Cardiac septum (tissue), 1 donor: ENCODE results near the gene KCND3. TPM values are rescaled to one million over a fixed set of nuclear protein-coding genes. Genes with fewer than 3 reads are reported as not detected.
A peak's percentile ranks its signal among the peaks of the same experiment; 100 is the strongest.

Experiments used
- DNase-seq: peaks from one replicate; pipeline ENCODE4 v3.0.0-alpha.2; 2020; ENCODE audit warnings: low spot score
- intact Hi-C: fragments of 100-400 bp; cut with DNase I; formaldehyde crosslinking; loops from one replicate; pipeline ENCODE4 v1.14.0; 2022
- total RNA-seq: library from RNA; stranded (reverse); fragmentation: NEBNext Ultra II Directional; extraction: Animal tissue kit (Norgen Biotek cat#: 25700); gene quantifications from one replicate; pipeline ENCODE4 v1.2.1, GENCODE V29; 2021
- donor health status: DM: no; HTN: no; CAD: no.

The KCND3 gene
- total RNA-seq, 1 donor from 2014 or later = 14.2 TPM

- no peak for DNase-seq
- intact Hi-C loops = no loop called here
Observed at GRCh38 chr1:111873460-111874030, 115.9 kb downstream of the KCND3 start.

DNA sequence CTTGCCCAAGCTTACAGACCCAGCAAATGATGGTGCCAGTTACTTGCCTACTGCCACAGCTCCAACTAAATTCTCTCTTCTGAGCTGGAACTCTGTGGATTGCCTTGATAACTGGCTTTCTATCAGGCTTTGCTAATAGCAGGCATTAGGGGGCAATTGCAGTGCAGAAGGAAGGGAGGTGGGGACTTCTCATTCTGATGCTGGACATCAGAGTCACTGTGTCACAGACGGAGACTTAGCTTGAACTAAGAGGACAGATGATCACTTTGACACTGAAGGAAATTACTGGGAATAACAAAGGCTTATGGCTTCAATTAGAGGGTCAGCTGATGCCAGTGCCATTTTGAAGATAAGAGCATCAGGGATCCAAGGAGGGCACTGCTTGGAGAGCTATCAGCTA is 119.3 kb downstream of the KCND3 start:
- DNase-seq = no peak
- intact Hi-C loops = no loop called here

DNA sequence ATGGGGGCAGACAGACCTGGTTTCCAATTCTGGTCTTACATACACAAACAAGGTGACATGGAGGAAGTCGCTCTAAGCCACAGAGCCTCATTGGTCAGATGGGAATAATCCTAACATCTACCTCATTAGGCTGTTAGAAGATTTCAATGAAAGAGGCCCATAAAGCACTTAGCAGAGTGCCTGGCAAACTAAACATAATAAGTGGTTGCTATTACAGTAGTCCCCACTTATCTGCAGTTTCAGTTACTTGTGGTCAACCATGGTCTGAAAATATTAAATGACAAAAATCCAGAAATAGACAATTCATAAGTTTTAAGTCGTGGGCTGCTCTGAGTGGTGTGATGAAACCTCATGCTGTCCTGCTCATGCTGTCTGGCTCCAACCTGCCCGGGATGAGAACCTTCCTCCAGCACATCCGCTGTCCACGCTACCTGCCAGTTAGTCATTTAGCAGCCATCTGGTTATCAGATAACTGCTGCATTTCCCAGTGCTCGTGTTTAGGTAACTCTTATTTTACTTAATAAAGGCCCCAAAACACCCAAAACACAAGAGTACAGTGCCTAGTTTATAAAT is 121.5 kb downstream of the KCND3 start:
- no peak for DNase-seq
- intact Hi-C loops = no loop called here

DNA sequence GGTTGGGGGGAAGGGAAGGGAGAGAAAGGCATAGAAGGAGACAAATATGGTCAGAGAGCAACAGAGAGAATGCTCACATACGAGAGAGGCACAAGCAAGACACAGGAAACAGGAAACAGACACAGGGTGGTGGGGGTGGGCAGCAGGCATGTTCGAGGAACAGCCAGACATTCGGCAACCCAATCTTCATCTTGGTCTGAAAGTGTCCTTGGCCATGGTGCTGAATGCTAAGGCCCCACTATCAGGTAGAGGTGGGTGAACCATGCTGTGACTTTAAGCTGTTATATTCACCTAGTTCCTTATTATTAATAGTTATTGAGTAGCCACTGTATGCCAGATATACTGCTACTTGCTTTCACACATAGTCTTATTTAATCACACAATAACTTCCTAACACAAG is 124.6 kb downstream of the KCND3 start:
- intact Hi-C loops = no loop called here

DNA sequence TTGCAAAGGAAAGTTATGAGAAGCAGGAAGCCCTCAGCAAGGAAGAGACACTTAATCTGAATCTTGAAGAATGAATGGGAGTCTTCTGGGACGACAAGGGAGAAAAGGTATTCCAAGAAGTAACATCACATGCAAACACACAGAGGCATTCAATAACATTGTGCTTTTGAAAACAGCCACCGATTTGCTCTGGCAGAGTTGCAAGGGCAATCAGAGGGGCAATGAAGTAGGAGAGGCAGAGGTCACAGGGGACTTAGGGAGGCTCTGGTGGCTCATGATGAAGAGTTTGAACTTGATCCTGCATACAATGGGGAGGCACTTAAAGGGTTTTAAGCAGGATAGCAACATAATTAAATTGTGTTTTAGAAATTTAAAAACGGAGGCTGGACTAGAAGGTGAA is 126.1 kb downstream of the KCND3 start:
- intact Hi-C loops = no loop called here
- no peak for DNase-seq

More for the DNA sequence above, 124.6 kb downstream of the KCND3 start:
- no peak for DNase-seq

- intact Hi-C loops = no loop called here
- no peak for DNase-seq
Observed at GRCh38 chr1:111862599-111862998, 126.9 kb downstream of the KCND3 start.

DNA sequence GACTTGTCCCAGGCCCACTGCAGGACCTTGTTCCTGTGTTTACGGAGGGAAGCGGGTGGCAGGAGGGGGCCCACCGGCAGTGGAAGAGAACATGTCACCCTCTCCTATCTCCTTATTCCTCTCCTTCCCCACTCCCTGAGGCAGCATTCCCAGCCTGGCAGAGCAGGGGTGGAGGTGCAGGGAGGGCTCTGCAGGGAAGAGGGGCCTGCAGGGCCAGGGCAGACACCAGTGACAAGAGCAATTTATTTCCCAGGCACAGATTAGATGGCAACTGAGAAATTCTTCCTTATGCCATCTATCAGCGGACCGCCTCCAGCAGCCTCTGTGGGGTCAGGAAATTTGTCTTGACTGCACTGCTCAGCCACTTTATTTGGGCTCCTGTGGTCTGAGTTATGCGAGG is 127.9 kb downstream of the KCND3 start:
- intact Hi-C loops = no loop called here
- DNase-seq = no peak

- DNase-seq = no peak
Observed at GRCh38 chr1:111857194-111857651, 132.2 kb downstream of the KCND3 start.

DNA sequence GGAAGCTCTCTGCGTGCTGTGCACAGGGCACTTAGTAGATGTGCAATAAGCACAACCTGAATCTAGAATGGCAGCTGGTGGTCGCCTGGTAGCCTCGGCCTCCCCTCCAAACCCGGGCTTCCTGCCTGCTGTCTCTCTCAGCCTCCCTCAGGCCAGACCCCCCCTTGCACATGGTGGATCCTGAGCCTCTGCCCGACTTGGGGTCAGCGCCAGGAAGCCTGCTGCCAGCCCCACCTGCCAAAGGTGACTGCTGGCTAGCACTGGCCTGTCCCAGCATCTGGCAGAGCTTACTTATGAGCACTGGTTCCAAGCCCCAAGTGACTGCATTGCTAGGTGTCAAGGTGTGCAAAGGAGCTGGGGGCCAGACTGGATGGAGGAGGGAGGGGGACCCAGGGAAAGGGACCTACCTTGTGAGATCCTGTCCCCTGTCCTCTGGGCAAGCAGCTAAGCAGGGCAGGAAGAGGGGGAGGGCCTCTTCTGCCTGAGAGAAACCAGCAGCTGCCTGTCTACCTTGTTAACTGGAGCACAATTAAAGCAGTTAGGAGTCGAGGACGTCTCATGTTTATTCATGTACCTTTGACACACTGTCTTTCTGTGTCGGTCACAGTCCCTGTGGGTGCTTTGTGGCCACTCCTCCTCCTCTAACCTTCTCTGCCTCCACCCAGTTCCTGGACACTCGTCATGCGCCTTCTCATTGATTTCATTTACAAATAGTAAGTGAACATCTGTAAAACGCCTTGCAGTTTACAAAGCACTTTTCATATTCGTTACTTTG is 132.9 kb downstream of the KCND3 start:
- DNase-seq = no peak
- intact Hi-C loops = no loop called here

More at GRCh38 chr1:111857194-111857651, 132.2 kb downstream of the KCND3 start:
- intact Hi-C loops = no loop called here

GRCh38 chr1:111855260-111855659 is 134.2 kb downstream of the KCND3 start:
- no peak for DNase-seq
- intact Hi-C loops = no loop called here

GRCh38 chr1:111852261-111852721 is 137.2 kb downstream of the KCND3 start:
- no peak for DNase-seq
- intact Hi-C loops = no loop called here

- intact Hi-C loops = no loop called here
- no peak for DNase-seq
Observed at GRCh38 chr1:111851552-111851951, 137.9 kb downstream of the KCND3 start.

GRCh38 chr1:111850109-111850508 is 139.4 kb downstream of the KCND3 start:
- no peak for DNase-seq
- intact Hi-C loops = no loop called here

- intact Hi-C loops = no loop called here
- no peak for DNase-seq
Observed at GRCh38 chr1:111848852-111849545, 140.5 kb downstream of the KCND3 start.

GRCh38 chr1:111847466-111847865 is 142.0 kb downstream of the KCND3 start:
- intact Hi-C loops = no loop called here
- peak; percentile 65 for DNase-seq

- intact Hi-C loops = no loop called here
- peak; percentile 71 for DNase-seq
Observed at GRCh38 chr1:111846842-111847241, 142.6 kb downstream of the KCND3 start.

DNA sequence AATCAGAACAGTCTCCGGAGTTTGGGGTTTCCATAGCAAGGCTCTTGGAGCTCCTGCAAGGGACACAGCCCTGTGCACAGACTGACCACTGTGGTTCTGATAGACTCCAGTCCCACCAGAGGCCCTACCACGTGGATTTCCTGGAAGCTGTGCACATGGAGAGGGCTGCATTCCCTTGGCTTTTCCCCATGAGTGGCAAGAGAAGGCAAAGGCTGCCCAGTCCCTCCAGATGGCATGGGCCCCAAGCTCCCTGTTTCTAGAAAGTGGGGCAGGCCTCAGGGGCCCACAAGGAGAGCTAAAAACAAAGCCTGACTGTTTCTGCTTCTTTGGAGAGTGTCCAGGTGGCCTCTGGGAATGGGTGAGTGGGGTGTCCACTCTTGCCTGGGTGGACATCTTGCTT is 146.3 kb downstream of the KCND3 start:
- intact Hi-C loops = loop anchor here (5.0 kb wide), 1 partner anchor 41 kb away; no protein-coding TSS in a partner anchor
- DNase-seq = peak; percentile 43

DNA sequence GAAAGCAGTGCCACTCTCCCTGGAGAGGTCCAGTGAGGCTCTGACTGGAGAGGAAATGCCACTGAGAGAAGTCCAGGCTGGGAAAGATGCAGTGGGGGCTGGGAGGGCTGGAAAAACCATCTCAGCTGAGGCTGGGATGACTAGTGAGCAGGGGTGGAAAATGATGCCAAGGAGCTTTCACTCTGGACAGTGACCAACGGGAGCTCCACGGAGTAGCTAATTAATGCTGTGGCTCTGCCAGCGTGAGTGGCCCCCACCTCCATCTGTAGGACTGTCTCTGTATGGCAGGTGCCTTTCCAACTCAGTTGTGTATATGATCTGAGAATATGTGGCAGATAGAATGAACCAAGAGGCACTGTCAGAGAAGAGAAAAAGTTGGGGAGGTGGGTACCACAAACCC is 147.1 kb downstream of the KCND3 start:
- intact Hi-C loops = loop anchor here (5.0 kb wide), 1 partner anchor 40 kb away; no protein-coding TSS in a partner anchor
- peak; percentile 63 for DNase-seq

DNA sequence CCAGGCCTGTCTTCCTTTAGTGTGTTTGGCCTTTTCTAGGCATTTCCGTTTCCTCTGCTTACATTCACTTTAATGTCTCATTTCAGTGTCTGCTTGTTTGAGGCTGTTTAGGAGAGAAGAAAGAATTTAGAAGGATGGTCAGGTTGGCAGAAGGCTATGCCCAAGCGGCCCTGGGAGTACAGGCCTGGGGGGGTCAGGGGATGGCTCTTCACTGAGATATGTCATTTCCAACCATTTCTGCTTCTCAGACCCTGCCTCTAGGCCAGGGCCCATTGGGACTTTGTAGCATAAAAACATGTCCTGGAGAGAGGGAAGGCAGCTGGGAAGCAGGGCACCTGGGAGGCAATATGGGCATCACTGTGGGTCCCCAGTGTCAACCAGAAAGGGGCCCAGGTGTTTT is 147.7 kb downstream of the KCND3 start:
- intact Hi-C loops = loop anchor here (5.0 kb wide), 1 partner anchor 39 kb away; no protein-coding TSS in a partner anchor
- peak; percentile 38 for DNase-seq

DNA sequence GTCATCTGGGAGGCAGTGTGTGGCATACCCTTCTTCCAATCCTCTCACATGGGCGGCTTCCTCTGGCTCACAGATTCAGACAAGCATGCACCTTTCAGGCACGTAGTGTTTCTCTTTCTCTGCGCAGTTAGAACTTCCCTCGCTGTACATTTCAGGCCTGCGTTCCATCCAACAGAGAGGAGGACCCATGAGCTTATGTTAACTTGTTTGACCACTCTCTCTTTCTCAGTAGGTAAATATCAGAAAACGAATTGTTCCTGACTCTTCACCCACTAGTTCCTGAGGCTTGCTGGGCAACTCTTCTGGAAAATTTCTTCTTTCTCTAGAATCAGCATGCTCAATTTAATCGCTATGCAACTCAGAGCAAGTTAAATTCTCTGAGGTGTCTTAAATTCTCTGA is 148.3 kb downstream of the KCND3 start:
- peak; percentile 26 for DNase-seq
- intact Hi-C loops = loop anchor here (5.0 kb wide), 1 partner anchor 39 kb away; no protein-coding TSS in a partner anchor
